ENCODE measurements around the gene ZC3H12D.
"Not testable (repeated sequence)": the region's sequence is repeated elsewhere in the genome, so short reads cannot be mapped to it uniquely, and the experiment has no call there.

The ZC3H12D gene

DNA sequence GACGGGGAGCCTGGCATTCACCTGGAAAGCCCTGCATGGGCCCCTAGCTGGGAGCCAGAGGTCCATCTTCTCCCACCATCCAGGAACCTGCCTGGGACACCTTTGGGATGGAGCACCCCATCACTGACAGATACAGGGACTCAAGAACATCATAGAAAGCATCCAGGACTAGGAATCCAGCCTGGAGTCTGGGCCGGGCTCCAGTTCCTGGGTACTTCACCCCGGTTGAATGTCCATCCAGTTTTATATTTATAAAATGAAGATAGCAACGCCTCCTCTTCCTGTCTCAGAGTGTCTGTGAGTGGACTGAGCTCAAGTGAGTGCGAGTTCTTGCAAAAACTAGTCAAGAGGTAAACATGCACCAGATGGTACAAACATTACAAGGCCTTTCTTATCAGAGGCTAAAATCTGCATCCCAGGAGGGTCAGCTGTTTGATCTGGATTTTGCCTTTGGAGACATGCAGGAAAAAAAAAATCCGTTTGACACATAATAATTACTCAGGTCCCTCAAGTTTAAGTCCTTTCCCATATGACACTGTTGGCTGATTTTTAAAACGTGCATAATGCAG, 27.4 kb downstream of the ZC3H12D start:
- DNase-seq = no peak

DNA sequence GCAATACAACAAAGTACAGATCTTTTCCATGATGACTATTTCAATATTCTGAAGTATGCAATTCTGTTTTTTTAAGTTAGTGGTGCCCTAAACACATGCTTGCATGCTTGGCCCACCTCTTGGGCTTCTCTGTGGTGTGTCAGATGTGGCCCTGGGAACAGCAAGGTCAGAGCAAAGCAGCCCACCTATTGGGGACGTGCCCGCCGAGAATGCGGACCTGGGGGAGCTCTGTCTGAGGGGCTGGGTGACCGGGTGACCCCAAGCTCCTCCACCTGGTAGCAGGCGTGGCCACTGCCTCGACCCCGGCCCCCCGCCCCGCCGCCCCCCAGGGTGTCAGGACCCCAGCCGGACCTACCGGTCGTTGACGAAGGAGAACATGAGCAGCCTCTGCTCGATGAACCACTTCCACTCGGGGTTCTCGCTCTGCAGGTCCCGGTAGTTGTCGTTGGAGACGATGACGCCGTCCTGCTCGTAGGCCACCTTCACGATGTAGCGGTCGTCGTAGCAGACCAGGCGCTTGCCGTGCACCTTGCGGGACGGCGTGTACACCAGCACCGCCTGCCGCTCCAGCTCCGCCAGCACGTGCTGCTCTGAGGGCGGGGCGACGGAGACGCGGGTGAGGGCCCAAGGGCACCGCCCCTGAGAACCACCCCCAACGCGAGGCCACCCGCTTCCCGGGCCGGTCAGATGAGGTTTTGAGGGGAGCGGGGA, 28.3 kb downstream of the ZC3H12D start:
- DNase-seq = no peak

DNA sequence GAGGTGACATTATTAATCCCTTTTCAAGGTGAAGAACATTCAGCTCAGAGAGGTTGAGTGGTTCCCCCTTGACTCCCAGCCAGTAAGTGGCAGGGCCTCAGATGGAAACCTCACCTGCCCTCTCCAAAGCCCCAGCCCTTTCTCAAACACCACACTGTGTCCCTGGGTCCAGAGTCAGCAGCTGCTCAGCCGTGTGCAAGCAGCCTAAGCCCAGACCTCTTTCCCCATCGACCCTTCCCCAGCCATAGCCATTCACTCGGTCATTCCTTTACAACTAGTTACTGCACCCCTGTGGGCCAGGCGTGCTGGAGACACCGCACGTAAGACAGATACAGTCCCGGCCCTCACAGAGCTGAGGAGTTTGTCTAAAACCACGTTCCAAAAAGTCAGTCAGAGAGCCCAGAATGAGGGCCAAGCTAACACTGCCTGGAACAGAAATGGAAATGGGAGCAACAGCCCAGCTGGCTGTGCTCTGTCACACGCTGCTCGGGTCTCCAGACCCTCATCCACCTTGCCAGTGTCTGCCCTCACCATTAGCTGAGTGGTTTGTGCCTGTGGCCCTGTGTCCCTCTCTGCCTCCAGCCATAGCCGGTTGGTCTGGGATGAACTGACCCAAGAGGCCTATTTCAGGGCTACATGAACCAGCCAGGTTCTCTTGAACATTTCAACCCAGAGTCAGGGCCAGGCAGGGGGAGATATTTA, 29.6 kb downstream of the ZC3H12D start:
- no peak for DNase-seq

DNA sequence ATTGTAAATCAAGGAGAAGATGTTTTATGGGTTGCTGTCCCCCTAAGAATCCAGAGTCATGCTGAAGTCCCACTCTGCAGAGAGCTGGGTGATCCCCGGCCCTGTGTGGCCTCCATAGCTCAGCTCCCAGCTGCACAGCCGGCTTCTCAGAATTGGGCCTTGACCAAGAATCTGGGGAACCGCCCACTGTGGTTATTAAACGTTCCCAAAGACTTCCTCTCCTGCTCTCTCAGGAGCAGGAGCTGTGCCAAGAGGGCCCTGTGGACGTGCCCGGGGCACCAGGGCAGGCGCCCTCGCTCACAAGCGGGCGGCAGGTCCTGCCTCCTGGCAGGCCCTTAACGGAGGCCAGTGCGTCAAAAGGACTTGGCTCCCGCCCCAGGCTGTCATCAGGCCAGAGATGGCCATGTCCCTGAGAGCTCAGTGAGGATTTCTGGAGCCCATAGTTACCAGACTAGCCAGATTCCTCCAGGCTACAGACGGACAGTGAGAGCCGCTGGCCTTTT, 30.4 kb downstream of the ZC3H12D start:
- DNase-seq = peak; percentile 66

DNA sequence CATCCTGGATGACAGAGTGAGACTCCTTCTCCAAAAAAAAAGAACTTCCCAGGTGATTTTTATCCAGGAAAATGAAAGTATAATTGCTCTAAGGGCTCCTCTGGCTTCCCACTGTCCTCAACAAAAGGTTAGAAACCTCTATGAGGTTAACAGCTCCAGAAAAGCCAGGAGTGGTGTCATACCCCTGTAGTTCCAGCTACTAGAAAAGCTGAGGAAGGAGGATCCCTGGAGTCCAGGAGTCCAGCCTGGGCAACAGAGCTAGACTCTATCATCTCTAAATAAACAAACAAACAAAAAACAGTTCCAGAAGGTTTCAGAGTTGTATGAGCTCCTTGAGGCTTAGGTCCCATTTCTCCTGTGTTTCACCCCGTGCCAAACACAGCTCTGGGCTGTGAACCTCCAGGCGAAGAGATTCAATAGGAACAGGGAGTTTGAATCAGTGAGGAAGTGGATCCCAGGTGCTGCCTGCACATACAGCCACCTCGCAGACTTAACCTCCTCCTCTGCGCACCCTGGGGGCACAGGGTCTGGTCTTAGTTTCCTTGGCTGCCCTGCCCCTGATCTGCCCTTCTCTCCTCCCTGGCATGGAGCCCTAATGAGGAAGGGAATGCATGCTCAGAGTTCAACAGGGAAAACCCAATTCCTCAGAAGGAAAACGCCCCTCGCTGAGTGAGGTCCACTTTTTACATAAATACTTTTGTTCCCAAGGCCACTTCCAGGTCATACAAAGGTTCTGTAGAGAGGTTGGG, 31.0 kb downstream of the ZC3H12D start:
- DNase-seq = no peak

DNA sequence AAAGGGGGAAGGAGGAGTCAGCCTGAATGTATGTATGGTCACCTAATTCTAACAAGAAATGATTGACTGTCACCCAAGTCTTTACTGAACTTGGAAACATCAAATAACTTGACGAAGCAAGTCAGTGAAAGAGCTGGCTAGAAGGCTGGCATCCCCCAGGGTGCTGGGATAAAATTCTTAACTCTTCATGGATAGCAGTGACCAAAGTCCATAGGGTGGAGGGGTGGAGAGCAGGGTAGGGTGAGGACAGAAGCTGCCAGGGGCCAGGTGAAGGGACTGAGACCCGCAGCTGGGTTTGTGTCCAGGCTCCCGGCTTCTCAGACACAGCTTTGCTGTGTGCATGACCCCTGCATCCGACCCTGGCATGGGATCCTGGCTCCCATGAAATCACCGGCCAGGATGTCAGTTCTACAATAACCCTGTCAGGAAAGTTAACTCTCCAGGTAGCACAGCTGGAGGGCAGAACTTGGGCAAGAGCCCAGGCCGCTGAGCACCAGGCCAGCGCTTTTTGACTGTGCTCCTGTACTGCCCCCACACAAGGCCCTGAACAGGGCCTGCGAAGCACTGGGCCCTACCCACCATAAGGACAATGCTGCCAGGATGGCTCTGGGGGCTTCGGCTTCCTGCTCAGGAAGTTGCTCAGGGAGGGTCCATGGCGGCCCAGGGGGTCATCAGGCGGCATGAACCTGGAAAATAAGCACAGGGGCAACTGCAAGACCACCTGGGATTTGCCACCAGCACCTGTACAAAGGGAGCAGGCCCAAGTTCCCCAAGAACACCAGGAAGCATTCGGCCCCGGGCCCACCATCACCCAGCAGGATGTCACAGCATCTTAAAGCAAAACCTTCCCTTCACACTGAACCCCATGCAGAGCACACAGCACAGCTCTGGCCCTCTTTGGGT, 32.5 kb downstream of the ZC3H12D start:
- DNase-seq = no peak

DNA sequence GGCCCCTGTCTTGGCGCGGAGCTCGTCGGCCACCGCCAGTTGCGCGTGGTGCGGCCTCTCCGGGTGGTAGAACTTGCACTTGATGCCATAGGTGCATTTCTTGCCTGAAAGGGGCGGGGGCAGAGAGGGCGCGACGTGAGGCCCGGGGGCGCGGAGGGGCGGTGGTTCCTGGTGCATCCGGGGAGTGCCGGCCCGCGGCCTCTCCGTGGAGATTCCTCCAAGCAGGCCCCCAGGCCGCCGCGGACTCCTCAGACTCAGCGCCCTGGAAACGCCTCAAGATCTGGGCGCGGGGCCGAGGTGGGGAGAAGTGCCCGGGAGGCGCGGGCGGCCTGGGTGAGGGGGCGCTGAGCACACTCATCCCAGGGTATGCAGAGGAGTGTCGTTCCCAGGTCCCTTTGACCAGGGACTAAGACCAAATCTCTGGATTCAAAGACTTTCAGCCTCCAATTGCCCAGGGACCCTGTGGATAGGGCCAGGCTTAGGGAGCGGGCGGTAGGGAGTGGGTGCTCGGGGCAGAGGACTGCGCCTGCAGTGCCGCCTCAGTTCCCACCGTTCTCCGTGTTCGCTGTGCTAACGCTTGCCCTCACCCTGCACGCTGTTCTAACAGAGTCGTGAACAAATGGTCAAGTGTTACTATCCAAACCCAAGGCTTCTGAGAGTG, 33.3 kb downstream of the ZC3H12D start:
- DNase-seq = no peak

DNA sequence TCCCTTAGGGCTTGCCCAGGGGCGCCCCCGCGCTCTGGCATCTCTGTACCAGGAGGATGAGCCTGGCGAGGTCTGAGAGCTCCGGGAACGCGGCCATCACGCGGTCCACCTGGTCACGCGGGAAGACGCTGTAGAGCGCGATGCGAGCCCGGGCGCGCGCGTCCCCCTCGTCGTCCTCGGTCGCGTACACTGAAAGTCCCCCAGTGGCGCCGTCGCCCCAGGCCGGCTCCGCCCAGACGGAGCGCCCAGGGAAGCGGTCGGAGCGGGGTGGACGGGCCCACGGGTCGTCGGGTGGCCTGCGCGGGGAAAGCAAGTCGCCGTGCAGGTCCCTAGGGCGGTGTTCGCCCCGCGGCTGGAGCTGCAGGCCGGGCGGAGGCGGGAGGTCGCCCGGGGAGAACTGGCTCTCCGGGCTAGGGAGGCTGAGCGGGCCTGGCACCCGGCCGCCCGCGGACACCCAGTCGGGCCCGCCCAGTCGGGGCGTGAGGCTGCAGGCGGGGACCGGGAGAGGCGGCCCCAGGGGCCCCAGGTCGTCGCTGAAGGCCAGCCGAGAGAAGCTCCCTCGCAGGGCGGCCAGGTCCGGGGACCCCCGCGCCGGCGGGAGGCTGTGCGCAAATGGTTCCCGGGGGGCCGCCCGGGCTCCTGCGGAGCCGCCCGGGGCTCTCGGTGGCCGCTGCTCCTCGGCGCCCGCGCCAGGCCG, 34.0 kb downstream of the ZC3H12D start:
- DNase-seq = no peak

DNA sequence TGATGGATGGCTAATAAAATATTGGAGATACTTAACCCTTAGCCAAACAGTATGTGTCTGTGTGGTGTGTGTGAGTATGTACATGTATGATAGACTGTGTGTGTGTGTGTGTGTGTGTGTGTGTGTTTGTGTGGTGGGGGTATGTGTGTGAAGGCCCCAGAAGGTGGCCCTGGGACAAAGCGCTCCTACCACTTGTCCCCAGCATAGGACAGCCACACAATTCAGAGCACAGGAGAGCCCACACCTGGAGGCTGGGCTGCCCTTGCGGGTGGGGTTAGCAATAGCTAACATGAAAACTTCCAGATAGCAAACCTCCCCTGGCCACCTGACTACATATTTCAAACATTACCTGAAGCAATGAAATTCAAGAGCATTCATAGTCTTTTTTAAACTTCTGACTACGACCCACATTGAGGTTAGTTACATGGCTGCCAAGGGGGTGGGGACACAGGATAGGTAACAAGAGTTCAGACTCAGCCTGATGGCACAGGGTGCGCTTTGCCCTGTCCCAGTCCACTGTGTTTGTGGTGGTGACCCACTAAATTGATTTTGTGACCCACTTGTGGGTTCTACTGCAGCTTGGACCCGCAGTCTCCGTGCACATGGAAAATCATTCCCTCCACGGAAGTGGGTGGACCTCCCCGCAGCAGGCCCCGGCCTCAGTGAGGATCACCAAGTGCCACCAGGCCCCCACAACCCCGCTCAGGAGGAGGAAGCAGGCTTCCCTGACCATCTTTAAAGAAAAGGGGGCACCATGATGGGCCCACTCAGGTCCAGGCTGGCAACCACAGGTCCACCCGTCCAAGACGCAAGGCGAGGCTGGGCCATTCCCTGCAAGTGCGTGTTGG, 34.8 kb downstream of the ZC3H12D start:
- DNase-seq = no peak

DNA sequence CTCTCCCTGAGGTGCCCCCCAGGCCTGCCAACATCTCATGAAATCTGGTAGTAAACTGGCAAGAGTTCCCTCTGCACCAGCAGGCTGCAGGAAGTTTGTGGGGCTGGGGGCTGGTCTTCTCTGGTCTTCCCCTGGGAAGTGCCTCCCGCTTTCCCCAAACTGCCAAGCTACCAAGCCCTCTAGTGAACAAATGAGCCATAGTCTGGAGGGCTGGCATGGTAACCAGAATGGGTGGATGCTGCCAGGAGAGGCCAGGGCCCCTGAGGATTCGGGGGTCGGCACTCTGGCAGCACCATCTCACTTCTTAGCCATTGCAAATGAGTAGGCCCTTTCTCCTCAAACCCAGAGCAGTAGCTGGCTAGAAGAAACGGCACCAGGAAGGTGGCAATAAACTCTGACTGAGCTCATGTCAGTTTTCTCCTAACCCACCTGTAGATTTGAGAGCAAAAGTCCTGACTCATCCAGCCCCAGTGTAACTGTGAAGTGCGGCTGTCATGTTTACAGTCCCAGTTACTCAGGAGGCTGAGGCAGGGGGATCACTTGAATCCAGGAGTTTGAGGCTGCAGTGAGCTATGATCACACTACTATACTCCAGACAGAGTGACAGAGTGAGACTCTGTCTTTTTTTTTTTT, 35.9 kb downstream of the ZC3H12D start:
- no peak for DNase-seq

DNA sequence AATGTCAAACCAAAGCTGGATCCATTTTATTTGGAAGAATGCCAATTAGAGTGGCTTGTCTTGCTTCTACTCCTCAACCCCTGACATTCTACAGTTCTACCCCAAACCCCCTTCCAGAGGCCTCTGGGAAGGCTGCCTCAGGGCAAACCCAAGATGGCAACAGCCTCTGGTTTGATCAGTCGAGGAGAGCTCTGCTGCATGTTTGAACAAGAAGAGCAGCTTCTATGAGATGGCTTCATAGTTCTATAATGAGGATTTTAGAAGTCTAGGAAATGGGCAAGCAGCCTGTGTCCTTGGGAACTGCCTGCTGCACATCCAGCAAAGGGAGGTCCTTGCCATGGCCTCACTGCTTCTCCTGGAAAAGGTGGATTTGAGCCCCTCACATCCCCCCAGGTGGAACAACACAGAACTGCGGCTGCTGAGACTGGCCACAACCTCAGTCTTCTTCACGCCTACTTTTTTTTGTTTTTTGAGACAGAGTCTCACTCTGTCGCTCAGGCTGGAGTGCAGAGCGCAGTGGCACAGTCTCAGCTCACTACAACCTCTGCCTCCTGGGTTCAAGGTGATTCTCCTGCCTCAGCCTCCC, 37.9 kb downstream of the ZC3H12D start:
- DNase-seq = no peak

DNA sequence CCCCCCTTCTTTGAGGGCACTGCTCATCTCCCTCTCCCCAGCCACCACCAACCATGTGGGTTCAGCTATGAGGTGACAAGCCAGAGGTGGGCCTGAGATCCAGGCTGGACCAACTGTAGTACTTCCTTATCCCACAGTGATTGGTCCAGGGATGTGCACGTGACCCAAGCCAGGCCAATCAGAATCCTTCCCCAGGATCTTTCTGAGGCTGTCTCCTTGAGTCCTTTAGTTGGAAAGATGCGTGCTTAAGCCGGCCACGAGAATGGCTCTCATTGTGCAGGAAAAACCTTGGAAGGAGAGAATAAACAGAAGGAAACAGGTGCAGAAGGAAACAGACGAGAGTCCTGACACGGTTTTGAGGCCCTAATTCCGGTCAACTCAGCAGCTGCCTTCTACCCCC, 39.2 kb downstream of the ZC3H12D start:
- DNase-seq = no peak

DNA sequence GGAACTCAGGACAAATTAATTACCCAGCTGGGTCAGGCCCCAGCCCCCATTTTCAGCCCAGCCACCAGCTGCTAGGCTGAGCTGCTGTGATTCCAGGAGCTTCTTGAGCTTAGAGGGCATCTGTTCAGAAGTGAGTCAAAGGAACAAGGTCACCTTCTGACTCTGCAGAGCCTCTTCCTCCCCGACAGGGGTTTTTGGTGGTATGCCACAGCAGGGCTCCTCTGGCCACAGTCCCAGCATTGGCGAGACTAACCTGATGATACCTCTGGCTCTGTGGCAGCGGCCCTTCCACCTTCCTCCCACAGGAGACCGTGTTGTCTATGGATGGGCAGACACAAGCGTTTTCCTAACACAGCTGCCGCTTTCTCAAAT, 39.7 kb downstream of the ZC3H12D start:
- no peak for DNase-seq

DNA sequence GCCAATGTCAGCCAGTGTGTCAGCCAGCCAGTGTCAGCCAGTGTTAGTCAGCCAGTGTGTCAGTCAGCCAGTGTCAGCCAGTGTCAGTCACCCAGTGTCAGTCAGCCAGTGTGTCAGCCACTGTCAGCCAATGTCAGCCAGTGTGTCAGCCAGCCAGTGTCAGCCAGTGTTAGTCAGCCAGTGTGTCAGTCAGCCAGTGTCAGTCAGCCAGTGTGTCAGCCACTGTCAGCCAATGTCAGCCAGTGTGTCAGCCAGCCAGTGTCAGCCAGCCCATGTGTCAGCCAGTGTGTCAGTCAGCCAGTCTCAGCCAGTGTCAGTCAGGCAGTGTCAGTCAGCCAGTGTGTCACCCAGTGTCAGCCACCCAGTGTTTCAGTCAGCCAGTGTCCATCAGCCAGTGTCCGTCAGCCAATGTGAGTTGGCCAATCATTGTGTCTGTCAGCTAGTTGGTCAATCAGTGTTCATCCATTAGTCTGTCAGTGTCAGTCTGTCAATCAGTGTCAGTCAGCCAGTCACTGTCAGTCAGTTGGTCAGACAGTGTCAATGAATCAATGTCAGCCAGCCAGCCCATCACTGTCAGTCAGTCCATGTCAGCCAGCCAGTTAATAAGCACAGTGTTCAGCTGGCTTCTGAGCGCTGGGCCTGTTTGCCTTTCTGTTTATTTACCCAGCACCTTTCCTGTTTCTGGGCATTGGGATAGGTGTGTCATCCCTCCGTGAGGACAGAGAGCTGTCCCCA, 40.3 kb downstream of the ZC3H12D start:
- not testable (repeated sequence) for DNase-seq

DNA sequence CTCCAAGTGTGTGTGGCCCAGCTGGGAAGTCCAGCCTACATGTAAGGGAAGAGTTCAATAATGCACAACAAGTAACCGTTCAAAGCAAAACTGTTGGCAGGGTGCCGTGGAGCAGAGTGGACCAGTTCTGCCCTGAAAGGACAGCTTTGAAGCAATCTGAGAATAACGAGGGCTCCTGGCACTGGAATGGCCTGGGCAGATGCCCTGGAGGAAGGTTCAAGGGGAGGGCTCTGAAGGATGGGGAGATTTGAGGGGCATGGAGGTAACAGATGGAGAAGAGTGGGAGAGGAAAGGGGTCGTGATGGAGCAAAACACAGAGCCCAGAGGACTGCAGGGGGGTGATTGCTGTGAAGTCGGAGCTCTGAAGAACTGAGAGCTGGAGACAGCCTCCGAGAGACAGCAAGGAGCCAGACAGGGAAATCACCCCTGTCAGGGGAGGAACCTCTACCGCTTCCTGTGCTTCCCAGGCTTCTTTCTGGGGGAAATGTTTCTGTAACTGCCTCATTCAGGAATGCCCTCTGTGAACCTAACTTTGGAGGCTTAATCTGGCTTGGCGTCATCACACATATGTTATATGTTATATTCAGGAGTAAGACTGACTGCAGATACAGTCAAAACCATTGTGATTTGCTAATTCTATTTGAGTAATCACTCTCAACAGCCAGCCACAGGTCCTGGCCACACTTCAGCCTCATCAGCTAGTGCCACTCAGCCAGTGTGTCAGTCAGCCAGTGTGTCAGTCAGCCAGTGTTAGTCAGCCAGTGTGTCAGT, 41.2 kb downstream of the ZC3H12D start:
- no peak for DNase-seq

DNA sequence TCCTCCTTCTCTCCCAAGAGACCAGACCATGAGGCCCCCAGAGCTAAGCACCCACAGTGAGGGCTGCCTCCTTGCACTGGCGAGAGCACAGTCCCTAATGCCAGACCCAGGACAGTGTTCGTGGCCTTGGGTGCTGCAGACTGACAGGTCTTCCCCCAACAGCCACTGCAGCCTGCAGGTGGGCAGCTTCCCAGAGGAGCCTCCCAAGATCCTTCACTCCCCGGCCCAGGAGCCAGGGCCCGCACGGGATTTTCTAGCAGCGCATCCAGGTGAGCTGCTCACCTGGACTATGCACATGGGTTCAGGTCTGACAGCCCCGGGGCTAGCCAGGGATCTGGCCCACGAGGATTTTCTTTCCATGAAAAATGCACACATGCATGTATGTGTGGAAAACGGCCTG, 43.1 kb downstream of the ZC3H12D start:
- DNase-seq = no peak

DNA sequence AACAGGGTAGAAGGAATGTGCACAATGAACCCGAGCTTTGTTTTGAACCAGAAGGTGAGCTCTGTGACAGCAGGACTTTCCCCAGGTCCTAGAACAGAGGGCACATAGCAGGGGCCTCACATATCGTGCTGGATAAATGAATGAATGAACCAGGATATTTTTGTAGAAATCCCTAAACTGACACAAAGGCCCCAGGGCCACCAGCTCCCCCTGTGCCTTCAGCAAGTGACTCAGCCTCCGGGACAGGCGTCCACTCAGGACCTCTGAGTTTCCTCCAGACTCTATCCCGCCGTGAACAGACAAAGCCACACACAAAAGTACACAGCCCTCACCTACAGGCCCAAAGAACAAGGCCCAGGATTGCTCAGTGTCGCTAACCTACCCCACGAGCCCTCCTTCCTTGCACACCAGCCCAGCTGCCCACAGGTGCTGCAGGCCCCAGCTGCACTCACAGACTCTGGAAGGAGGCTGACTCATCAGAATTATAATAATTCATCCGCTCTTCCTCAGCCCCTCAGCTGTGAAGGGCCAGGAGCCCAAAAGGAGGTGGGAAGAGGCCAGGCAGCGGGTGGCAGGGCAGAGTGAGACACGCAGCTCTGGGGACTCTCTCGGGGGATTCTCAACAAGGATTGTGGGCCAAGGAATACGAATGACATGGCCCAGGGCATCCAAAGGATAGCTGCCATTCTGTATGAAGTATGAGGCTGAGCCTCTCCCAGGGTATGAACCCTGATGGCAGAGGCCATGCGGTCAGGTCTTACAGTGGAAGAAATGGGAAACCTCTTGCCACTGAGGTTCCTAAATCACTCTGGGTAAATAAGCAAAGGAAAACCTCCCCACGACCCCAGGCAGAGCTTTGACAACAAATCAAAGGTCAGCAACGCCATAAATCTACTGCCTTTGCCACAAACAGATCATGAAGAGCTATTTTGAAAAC, 43.8 kb downstream of the ZC3H12D start:
- DNase-seq = no peak

All from MV-4-11 (cell line).